Kidney epithelial cell (primary cell): ENCODE measurements around the gene SLC22A17. TPM values are rescaled to one million over a fixed set of nuclear protein-coding genes. Genes with fewer than 3 reads are reported as not detected.

Experiments
- DNase-seq: peaks from one replicate; pipeline ENCODE4 v3.0.0-alpha.2; 2010; ENCODE audit warnings: low read depth
- H3K27me3 ChIP-seq: 2 replicates; pipeline ENCODE4 v1.6.0; 2011; ENCODE audit warnings: low read length; ENCODE audit not compliant: control insufficient read depth, insufficient read depth
- H3K36me3 ChIP-seq: 2 replicates; pipeline ENCODE4 v1.5.1; 2011; ENCODE audit warnings: low read length; ENCODE audit not compliant: control insufficient read depth, insufficient read depth
- H3K4me3 ChIP-seq: 2 replicates; pipeline ENCODE4 v1.5.1; 2011; ENCODE audit warnings: low read depth, mild to moderate bottlenecking, control low read depth, low read length
- CTCF ChIP-seq: IDR thresholded peaks from 2 replicates; pipeline ENCODE4 v1.5.1; 2011; ENCODE audit warnings: mild to moderate bottlenecking, moderate library complexity, low read length, control low read depth, inconsistent platforms; ENCODE audit not compliant: insufficient read depth, poor library complexity, severe bottlenecking
- total RNA-seq: library from RNA; depleted of rRNA; stranded (reverse); fragments of >200 nt; gene quantifications from 2 replicates; pipeline ENCODE4 v1.2.3, GENCODE V29; 2015

The SLC22A17 gene
- total RNA-seq, 1 donor from 2014 or later, result 7.8 TPM

GRCh38 chr14:23316300-23316699 is 36.4 kb downstream of the SLC22A17 start:
- no peaks in the 10 kb centered on the region for H3K27me3 ChIP-seq
- no peak overlapping the region for H3K4me3 ChIP-seq
- TF ChIP-seq CTCF, result no peak
- H3K36me3 ChIP-seq, result no peaks in the 10 kb centered on the region
- no peak for DNase-seq

GRCh38 chr14:23310546-23310945 is 42.1 kb downstream of the SLC22A17 start:
- no peak for DNase-seq
- TF ChIP-seq CTCF, result no peak
- no peaks in the 10 kb centered on the region for H3K36me3 ChIP-seq
- no peak overlapping the region for H3K4me3 ChIP-seq
- no peaks in the 10 kb centered on the region for H3K27me3 ChIP-seq

GRCh38 chr14:23308721-23309445 is 43.8 kb downstream of the SLC22A17 start:
- Histone ChIP-seq H3K27me3 (no peaks in the 10 kb centered on the region), H3K4me3 (no peak overlapping the region), H3K36me3 (no peaks in the 10 kb centered on the region)
- no peak for DNase-seq
- no peak for TF ChIP-seq CTCF

GRCh38 chr14:23307687-23308644 is 44.7 kb downstream of the SLC22A17 start:
- TF ChIP-seq CTCF, result no peak
- Histone ChIP-seq H3K4me3 (peak overlapping the region; percentile 80), H3K36me3 (no peaks in the 10 kb centered on the region), H3K27me3 (no peaks in the 10 kb centered on the region)
- DNase-seq, result no peak

GRCh38 chr14:23307146-23307530 is 45.5 kb downstream of the SLC22A17 start:
- TF ChIP-seq CTCF, result no peak
- no peak for DNase-seq
- Histone ChIP-seq H3K4me3 (peak overlapping the region; percentile 80), H3K36me3 (no peaks in the 10 kb centered on the region), H3K27me3 (no peaks in the 10 kb centered on the region)
